Activated CD4-positive, alpha-beta T cell treated with anti-CD3 and anti-CD28 coated beads for 1 hour (primary cell): ENCODE measurements around the gene TSPAN13.

Source experiments
- DNase-seq: peaks from one replicate; pipeline ENCODE4 v3.0.0-alpha.2; 2020

TSPAN13 gene

DNA sequence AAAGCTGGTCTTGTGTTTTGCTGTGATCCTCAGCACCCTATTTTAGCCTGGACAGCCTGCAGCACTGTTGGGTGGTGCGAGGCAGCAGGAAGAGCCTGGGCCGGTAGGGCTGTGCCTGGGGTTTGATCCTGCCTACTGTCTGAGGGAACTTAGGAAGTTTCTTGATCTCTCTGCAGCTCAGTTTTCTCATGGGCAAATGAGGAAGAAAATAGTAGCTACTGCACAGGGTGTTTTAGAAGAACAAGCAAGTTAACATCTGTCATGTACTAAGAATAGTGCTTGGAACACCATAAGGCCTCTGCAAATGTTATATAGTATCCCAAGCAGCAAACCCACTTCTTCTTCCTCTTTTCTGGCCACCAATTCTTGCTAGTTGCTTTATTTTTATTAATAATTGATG is 63.3 kb downstream of the TSPAN13 start:
- no peak for DNase-seq

DNA sequence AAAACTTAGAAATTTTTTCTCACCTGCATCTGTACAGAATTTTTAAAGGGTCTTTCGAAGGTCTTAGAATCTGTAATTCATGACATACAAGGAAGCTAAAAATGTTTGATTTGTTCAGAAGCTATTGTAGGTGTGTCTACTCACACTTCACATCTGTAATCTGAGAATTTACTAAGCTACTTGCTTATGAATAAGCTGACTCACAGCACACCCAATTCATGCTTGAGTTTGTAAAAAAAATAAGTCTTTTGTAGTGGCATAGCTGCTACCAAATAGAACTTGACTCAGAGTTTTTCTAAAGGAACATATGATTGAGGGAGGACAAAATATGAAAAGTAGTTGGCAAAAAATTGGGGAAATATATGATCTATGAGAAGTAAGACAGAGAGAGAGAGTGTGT is 64.0 kb downstream of the TSPAN13 start:
- DNase-seq = no peak

DNA sequence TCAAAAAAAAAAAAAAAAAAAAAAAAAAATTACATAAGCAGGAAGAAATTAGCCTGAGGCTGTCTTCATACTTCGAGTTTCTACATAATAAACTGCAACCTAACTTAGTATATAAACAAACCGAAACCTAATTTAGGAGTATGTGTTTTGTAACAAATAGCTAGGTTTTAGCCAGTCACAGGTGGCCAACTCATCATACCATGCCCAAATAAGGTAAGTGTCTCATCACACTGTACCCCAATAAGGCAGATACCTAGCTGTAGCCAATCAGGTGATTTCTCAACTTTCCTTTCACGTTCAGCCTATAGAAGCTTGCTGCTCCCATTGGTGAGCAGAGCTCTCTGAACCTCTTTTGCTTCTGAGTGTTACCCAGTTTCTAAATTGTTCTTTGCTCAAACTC is 65.2 kb downstream of the TSPAN13 start:
- DNase-seq = no peak

DNA sequence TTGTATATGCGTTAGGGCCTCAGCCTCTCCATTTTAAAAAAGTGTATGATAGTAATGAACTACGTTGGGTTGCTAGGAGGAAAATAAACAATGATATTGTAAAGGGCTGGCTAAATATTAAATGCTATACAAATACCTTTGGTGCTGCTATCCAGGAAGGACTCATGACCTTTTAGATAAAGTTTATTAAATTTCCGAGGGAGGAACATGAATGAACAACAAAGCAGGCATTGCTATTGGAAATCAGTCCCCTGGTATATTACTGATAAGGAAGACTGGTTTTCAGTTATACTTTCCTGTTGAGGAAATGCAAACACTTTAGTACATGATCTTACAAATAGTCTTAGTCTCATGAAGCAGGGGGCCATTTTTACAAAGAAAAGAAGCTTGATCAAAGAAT is 68.5 kb downstream of the TSPAN13 start:
- no peak for DNase-seq

DNA sequence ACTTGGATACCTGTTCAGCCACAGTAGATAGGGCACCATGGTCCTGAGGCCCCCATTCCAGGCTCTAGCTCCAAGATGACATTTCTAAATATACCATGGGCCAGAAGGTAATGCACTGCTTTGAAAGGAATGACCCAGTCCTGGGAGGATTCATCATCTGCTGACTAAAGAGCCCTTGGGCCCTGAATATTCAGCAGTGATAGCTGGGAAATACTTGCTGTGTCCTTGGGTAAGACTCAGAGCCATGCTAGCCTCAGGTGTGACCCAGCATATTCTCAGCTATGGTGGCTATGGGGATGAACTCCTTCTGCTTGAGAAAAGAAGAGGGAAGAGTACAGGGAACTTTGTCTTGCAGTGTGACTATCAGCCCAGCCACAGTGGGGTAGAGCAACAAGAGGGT is 72.5 kb downstream of the TSPAN13 start:
- no peak for DNase-seq

DNA sequence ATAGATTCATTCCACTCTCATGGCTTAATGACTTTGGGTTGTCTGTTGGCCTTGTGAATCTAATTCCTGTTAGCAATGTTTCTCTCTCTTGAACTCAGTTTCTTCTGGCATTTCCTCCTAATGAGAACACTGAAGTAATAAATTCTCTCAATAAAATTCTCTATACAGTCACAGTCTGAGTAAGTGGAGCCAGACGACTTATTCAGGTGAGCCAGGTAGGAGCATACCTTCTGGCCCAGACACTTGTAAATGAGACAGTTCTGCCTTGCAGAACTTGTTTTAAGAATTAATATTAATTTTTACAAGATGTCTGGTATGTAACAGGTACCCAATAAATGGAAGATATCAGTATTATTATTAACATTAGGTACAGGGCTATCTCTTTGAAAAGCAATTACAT is 79.8 kb downstream of the TSPAN13 start:
- DNase-seq = no peak
